ENCODE measurements around the gene UTRN.

The UTRN gene

GRCh38 chr6:144298916-144299315 is 13.8 kb downstream of the UTRN start:
- no peaks in the 10 kb centered on the region for H3K27me3 ChIP-seq (ENCODE audit: insufficient read depth, low read depth)
- no peak for TF ChIP-seq CTCF (conservative IDR thresholded peaks at IDR 0.05; ENCODE audit: low read depth, low read length)
- no peaks in the 10 kb centered on the region for H3K36me3 ChIP-seq (ENCODE audit: insufficient read depth)
- no peaks in the 10 kb centered on the region for H3K79me2 ChIP-seq (ENCODE audit: insufficient read depth, low read depth)
- no peak overlapping the region for H3K27ac ChIP-seq
- H3K4me1 ChIP-seq (ENCODE audit: low read depth, poor library complexity, severe bottlenecking): no peaks in the 10 kb centered on the region
- no peak overlapping the region for H3K9ac ChIP-seq
- H3K4me2 ChIP-seq: no peak overlapping the region
- no peak overlapping the region for H3K4me3 ChIP-seq (IDR thresholded peaks at IDR 0.05; ENCODE audit: insufficient read depth, low read depth, low read length)
- H2AFZ ChIP-seq (ENCODE audit: low read depth): no peak overlapping the region
- no peaks in the 10 kb centered on the region for H4K20me1 ChIP-seq (ENCODE audit: insufficient read depth)

- Histone ChIP-seq H2AFZ (ENCODE audit: low read depth) (no peak overlapping the region), H3K4me3 (IDR thresholded peaks at IDR 0.05; ENCODE audit: insufficient read depth, low read depth, low read length) (no peak overlapping the region), H3K27me3 (ENCODE audit: insufficient read depth, low read depth) (no peaks in the 10 kb centered on the region), H3K79me2 (ENCODE audit: insufficient read depth, low read depth) (no peaks in the 10 kb centered on the region), H3K9ac (no peak overlapping the region), H3K36me3 (ENCODE audit: insufficient read depth) (no peaks in the 10 kb centered on the region), H3K4me1 (ENCODE audit: low read depth, poor library complexity, severe bottlenecking) (peaks cover 17% of the 10 kb centered on the region), H3K27ac (no peak overlapping the region), H3K4me2 (no peak overlapping the region), H4K20me1 (ENCODE audit: insufficient read depth) (no peaks in the 10 kb centered on the region)
- TF ChIP-seq CTCF (conservative IDR thresholded peaks at IDR 0.05; ENCODE audit: low read depth, low read length): no peak
Observed at GRCh38 chr6:144302701-144303372, 17.7 kb downstream of the UTRN start.

GRCh38 chr6:144304223-144304848 is 19.2 kb downstream of the UTRN start:
- peaks cover 17% of the 10 kb centered on the region for H3K4me1 ChIP-seq (ENCODE audit: low read depth, poor library complexity, severe bottlenecking)
- no peaks in the 10 kb centered on the region for H3K79me2 ChIP-seq (ENCODE audit: insufficient read depth, low read depth)
- TF ChIP-seq CTCF (conservative IDR thresholded peaks at IDR 0.05; ENCODE audit: low read depth, low read length): no peak
- H3K27me3 ChIP-seq (ENCODE audit: insufficient read depth, low read depth): no peaks in the 10 kb centered on the region
- no peak overlapping the region for H3K9ac ChIP-seq
- no peak overlapping the region for H2AFZ ChIP-seq (ENCODE audit: low read depth)
- no peak overlapping the region for H3K4me2 ChIP-seq
- H3K4me3 ChIP-seq (IDR thresholded peaks at IDR 0.05; ENCODE audit: insufficient read depth, low read depth, low read length): no peak overlapping the region
- no peaks in the 10 kb centered on the region for H3K36me3 ChIP-seq (ENCODE audit: insufficient read depth)
- H4K20me1 ChIP-seq (ENCODE audit: insufficient read depth): no peaks in the 10 kb centered on the region
- no peak overlapping the region for H3K27ac ChIP-seq

- Histone ChIP-seq H3K27ac (no peak overlapping the region), H3K9ac (no peak overlapping the region), H4K20me1 (ENCODE audit: insufficient read depth) (no peaks in the 10 kb centered on the region), H3K36me3 (ENCODE audit: insufficient read depth) (no peaks in the 10 kb centered on the region), H2AFZ (ENCODE audit: low read depth) (no peak overlapping the region), H3K27me3 (ENCODE audit: insufficient read depth, low read depth) (no peaks in the 10 kb centered on the region), H3K79me2 (ENCODE audit: insufficient read depth, low read depth) (no peaks in the 10 kb centered on the region), H3K4me1 (ENCODE audit: low read depth, poor library complexity, severe bottlenecking) (peaks cover 17% of the 10 kb centered on the region), H3K4me2 (peak overlapping the region; percentile 60), H3K4me3 (IDR thresholded peaks at IDR 0.05; ENCODE audit: insufficient read depth, low read depth, low read length) (no peak overlapping the region)
- no peak for TF ChIP-seq CTCF (conservative IDR thresholded peaks at IDR 0.05; ENCODE audit: low read depth, low read length)
Observed at GRCh38 chr6:144305567-144305966, 20.4 kb downstream of the UTRN start.
